K562 (cell line): ENCODE data around the gene TMEM135. TPM values are rescaled to one million over a fixed set of nuclear protein-coding genes. Genes with fewer than 3 reads are reported as not detected.

ENCODE experiments used
- ATAC-seq: fragments of 200-7000 bp; cut with Tn5 transposase; 3 replicates; pipeline ENCODE4 v1.9.1; 2020; ENCODE audit warnings: moderate library complexity
- BruUV-seq: library from RNA; stranded (reverse); fragments of 400-500 nt; replicated peaks from 2 replicates; lab custom pipeline; 2021; lab: Mats Ljungman, UMichigan
- CTCF ChIA-PET: fragments of 300-600 bp; formaldehyde crosslinking; extraction: SDS; loops from one replicate; lab custom pipeline; 2021; ENCODE audit warnings: low intra/inter-chr PET ratio; lab: Yijun Ruan, JAX
- POLR2A ChIA-PET: fragments of 300-600, 350-650 bp; sonication (Branson Sonifier 250); formaldehyde crosslinking; extraction: SDS; loops from one replicate; lab custom pipeline; 2021; ENCODE audit warnings: antibody characterized with exemption, inconsistent platforms; lab: Yijun Ruan, JAX
- DNase-seq, 4 experiments: peaks; one replicate each; pipeline versions ENCODE4 v3.0.0 to v3.0.0-alpha.2; 2011 to 2018; ENCODE audit warnings: low spot score in 3 of 4, mixed read lengths in 3 of 4; ENCODE audit errors: extremely low read depth in 1 of 4
- FAIRE-seq: peaks from 2 replicates; lab custom pipeline; 2011; peaks lifted over from hg19 to GRCh38; lab: Jason Lieb, UNC
- H2AFZ ChIP-seq: 2 replicates; pipeline ENCODE4 v1.6.0; 2011; ENCODE audit warnings: low read depth, low read length, control low read depth, inconsistent platforms
- H3K27ac ChIP-seq: fragments of 200-600 bp; 3 replicates; pipeline ENCODE4 v1.8.0; 2011; ENCODE audit warnings: low read depth, mild to moderate bottlenecking, control low read depth, inconsistent platforms, low read length, moderate library complexity, mixed read lengths; ENCODE audit errors: extremely low read depth
- H3K27me3 ChIP-seq, 2 experiments: fragments of 300-600 bp in 1 of 2; 2 replicates in 1 of 2; 3 replicates in 1 of 2; pipeline versions ENCODE4 v1.6.0 to v1.8.0; 2011; ENCODE audit warnings: inconsistent platforms in 2 of 2, low read length in 2 of 2, mild to moderate bottlenecking in 1 of 2, mixed read lengths in 1 of 2, moderate library complexity in 1 of 2; ENCODE audit not compliant: control insufficient read depth in 2 of 2, insufficient read depth in 2 of 2
- H3K36me3 ChIP-seq: fragments of 300-600 bp; 3 replicates; pipeline ENCODE4 v1.8.0; 2011; ENCODE audit warnings: mild to moderate bottlenecking, low read length, inconsistent platforms; ENCODE audit not compliant: control insufficient read depth, insufficient read depth
- H3K4me1 ChIP-seq, 2 experiments: fragments of 200-600 bp in 1 of 2; replicated peaks in 1 of 2; 2 replicates in 1 of 2; 3 replicates in 1 of 2; pipeline versions ENCODE4 v1.5.1 to v1.8.0; 2011; ENCODE audit warnings: inconsistent platforms in 2 of 2, low read length in 2 of 2, mild to moderate bottlenecking in 1 of 2, mixed read lengths in 1 of 2, moderate library complexity in 1 of 2; ENCODE audit not compliant: control insufficient read depth in 2 of 2, insufficient read depth in 2 of 2
- H3K4me2 ChIP-seq: 2 replicates; pipeline ENCODE4 v1.6.1; 2011; ENCODE audit warnings: low read length, control low read depth, inconsistent platforms, mixed read lengths; ENCODE audit not compliant: insufficient read depth
- H3K4me3 ChIP-seq: fragments of 200-600 bp; sonication (generic), shearing (Covaris generic); 2 replicates; pipeline ENCODE4 v1.5.1; 2016; ENCODE audit warnings: control low read depth, inconsistent platforms
- H3K79me2 ChIP-seq: fragments of 200-600 bp; 3 replicates; pipeline ENCODE4 v1.8.0; 2011; ENCODE audit warnings: low read length, inconsistent platforms; ENCODE audit not compliant: control insufficient read depth, insufficient read depth
- H3K9ac ChIP-seq, 2 experiments: 2 replicates each; pipeline versions ENCODE4 v1.6.0 to v1.6.1; 2011; ENCODE audit warnings: low read depth in 2 of 2, low read length in 2 of 2, control low read depth in 1 of 2, inconsistent platforms in 1 of 2, mild to moderate bottlenecking in 1 of 2, mixed read lengths in 1 of 2; ENCODE audit not compliant: insufficient read depth in 1 of 2
- H3K9me1 ChIP-seq: one replicate; pipeline ENCODE4 v1.6.0; 2011; ENCODE audit warnings: inconsistent platforms, mild to moderate bottlenecking, low read length, moderate library complexity; ENCODE audit not compliant: control insufficient read depth, insufficient read depth
- H3K9me3 ChIP-seq: replicated peaks from 2 replicates; pipeline ENCODE4 v1.5.1; 2011; ENCODE audit warnings: low read depth, low read length, inconsistent platforms; ENCODE audit not compliant: control insufficient read depth, insufficient read depth
- H4K20me1 ChIP-seq: replicated peaks from 2 replicates; pipeline ENCODE4 v1.6.1; 2011; ENCODE audit warnings: low read length, inconsistent platforms, mixed read lengths; ENCODE audit not compliant: control insufficient read depth, insufficient read depth
- ILK ChIP-seq: fragments of 450-650 bp; IDR thresholded peaks from 2 replicates; pipeline ENCODE4 v1.6.1; 2016; ENCODE audit warnings: missing genetic modification characterization, low read depth, mild to moderate bottlenecking, missing compliant biosample characterization, moderate library complexity, borderline replicate concordance
- KDM4B ChIP-seq, 2 experiments: fragments of 450-650 bp in 1 of 2; sonication (generic) in 1 of 2; IDR thresholded peaks; 2 replicates each; pipeline ENCODE4 v1.6.1; 2016 to 2017; ENCODE audit warnings: borderline replicate concordance in 2 of 2, antibody characterized with exemption in 1 of 2, low read depth in 1 of 2, mild to moderate bottlenecking in 1 of 2
- PBX2 ChIP-seq, 2 experiments: IDR thresholded peaks in 1 of 2; conservative IDR thresholded peaks in 1 of 2; 2 replicates each; pipeline ENCODE4 v1.6.1; 2016; ENCODE audit warnings: low read depth in 2 of 2, mild to moderate bottlenecking in 1 of 2, missing compliant biosample characterization in 1 of 2, missing genetic modification characterization in 1 of 2, moderate library complexity in 1 of 2
- RAD21 ChIP-seq, 2 experiments: fragments of 250-450 bp in 1 of 2; fragments of 450-650 bp in 1 of 2; sonication (Bioruptor Pico) in 1 of 2; formaldehyde crosslinking in 1 of 2; IDR thresholded peaks in 1 of 2; conservative IDR thresholded peaks in 1 of 2; 2 replicates each; pipeline versions ENCODE4 v1.4.0 to v1.8.0; 2020 to 2022; ENCODE audit warnings: mild to moderate bottlenecking in 2 of 2, moderate library complexity in 1 of 2
- WGBS: fragments of 100-300 bp; shearing (Covaris generic); methylation state at CpG from one replicate; pipeline ENCODE4 v1.1.6; 2016; ENCODE audit warnings: low coverage, mixed read lengths; ENCODE audit not compliant: insufficient coverage; ENCODE audit errors: missing lambda C conversion rate; 5-methylcytosine and 5-hydroxymethylcytosine counted together
- in situ Hi-C: fragments of 300-500 bp; cut with MboI; formaldehyde crosslinking; loops from 4 replicates; pipeline ENCODE4 v1.15.0; 2018; ENCODE audit warnings: inconsistent platforms, mixed read lengths
- intact Hi-C: fragments of 100-400 bp; cut with micrococcal nuclease; formaldehyde crosslinking; loops from 2 replicates; pipeline ENCODE4 v1.14.2; 2022
- polyA plus RNA-seq, 8 experiments: library from polyadenylated mRNA; depleted of rRNA in 4 of 8; stranded (reverse) in 5 of 8; unstranded in 3 of 8; fragments of >200 nt; fragmentation: Nextera tagmentation in 2 of 8; fragmentation: Illumina TruSeq in 1 of 8; extraction: Ambion mirVana in 2 of 8; extraction: Trizol in 1 of 8; gene quantifications; 2 replicates each; pipeline versions ENCODE4 v1.2.1 to v1.2.3, GENCODE V29; 2011 to 2014; ENCODE audit warnings: inconsistent platforms in 1 of 8, missing spikeins in 1 of 8
- total RNA-seq, 7 experiments: library from RNA; depleted of rRNA in 6 of 7; stranded (reverse); fragments of >200 nt in 6 of 7; fragmentation: Illumina TruSeq in 2 of 7; extraction: Trizol in 2 of 7; gene quantifications; 2 replicates each; pipeline versions ENCODE4 v1.2.1 to v1.2.3, GENCODE V29; 2011 to 2021; ENCODE audit warnings: low replicate concordance in 1 of 7

The TMEM135 gene
- total and polyA plus RNA-seq, 9 of the 15 experiments (the other 6 are each of a cell fraction or from before 2014, with no cell fraction given): 17.3 to 53.6 (median 24.9) TPM

- Histone ChIP-seq H3K4me3 (no peak overlapping the region), H3K9me1 (no peaks in the 10 kb centered on the region)
- TF ChIP-seq ILK: no peak
- no peak for TF ChIP-seq KDM4B (IDR thresholded peaks at IDR 0.05; ENCODE audit: borderline replicate concordance in 2 of 2, low read depth in 1 of 2)
- TF ChIP-seq, all 486 proteins: peak for 0
- H3K4me1 ChIP-seq: peaks cover 0 to 8% of the 10 kb centered on the region in 2 experiments; a peak in 2 of 5 replicates
- no peaks in the 10 kb centered on the region for H3K27me3 ChIP-seq
- H3K4me2 ChIP-seq: no peak overlapping the region
- intact Hi-C loops (no loop called here), in situ Hi-C loops (no loop called here)
- peaks cover 4% of the 10 kb centered on the region; the same call in 1 of the 3 replicates for H3K79me2 ChIP-seq
- FAIRE-seq (no peak), DNase-seq (no peak), ATAC-seq (no peak)
- no TSS peak for BruUV-seq
- H2AFZ ChIP-seq: no peak overlapping the region
- H3K9me3 ChIP-seq: no peaks in the 10 kb centered on the region
- WGBS: 56% methylated on average over 2 of the region's 2 CpGs
- no peak overlapping the region for H3K27ac ChIP-seq
- H3K9ac ChIP-seq: no peak overlapping the region
- CTCF ChIA-PET: no interaction called here
- H4K20me1 ChIP-seq: no peaks in the 10 kb centered on the region
- H3K36me3 ChIP-seq: no peaks in the 10 kb centered on the region
- POLR2A ChIA-PET: no interaction called here
Observed at GRCh38 chr11:87176044-87176443, 138.3 kb downstream of the TMEM135 start.

- intact Hi-C loops: no loop called here
- POLR2A ChIA-PET: interaction anchor here (0.6 kb wide), 1 partner anchor 148 kb away, joined by 4 read pairs; no protein-coding TSS in a partner anchor
- no peak overlapping the region for H3K9ac ChIP-seq
- no peaks in the 10 kb centered on the region for H4K20me1 ChIP-seq
- H3K4me2 ChIP-seq: no peak overlapping the region
- 65% methylated on average over 1 of the region's 1 CpG for WGBS
- DNase-seq: no peak
- no peaks in the 10 kb centered on the region for H3K27me3 ChIP-seq
- no peaks in the 10 kb centered on the region for H3K9me3 ChIP-seq
- no peaks in the 10 kb centered on the region for H3K9me1 ChIP-seq
- H3K79me2 ChIP-seq: peaks cover 2% of the 10 kb centered on the region; the same call in 1 of the 3 replicates
- no peaks in the 10 kb centered on the region for H3K36me3 ChIP-seq
- no TSS peak for BruUV-seq
- H2AFZ ChIP-seq: no peak overlapping the region
- ATAC-seq: no peak
- CTCF ChIA-PET: no interaction called here
- TF ChIP-seq RAD21 (CRISPR knock-in tag; conservative IDR thresholded peaks at IDR 0.05 in 1 of 2, IDR thresholded peaks at IDR 0.05 in 1 of 2) (no peak), PBX2 (CRISPR knock-in tag; IDR thresholded peaks at IDR 0.05; ENCODE audit: low read depth) (no peak), PBX2 (tag; conservative IDR thresholded peaks at IDR 0.05; ENCODE audit: low read depth) (no peak)
- H3K4me3 ChIP-seq: no peak overlapping the region
- in situ Hi-C loops: no loop called here
- H3K4me1 ChIP-seq: peaks cover 0 to 1% of the 10 kb centered on the region in 2 experiments; a peak in 1 of 5 replicates
- no peak overlapping the region for H3K27ac ChIP-seq
- FAIRE-seq: no peak
Observed at GRCh38 chr11:87179621-87180020, 141.9 kb downstream of the TMEM135 start.
